ENCODE data around the gene GJE1.

The GJE1 gene

DNA sequence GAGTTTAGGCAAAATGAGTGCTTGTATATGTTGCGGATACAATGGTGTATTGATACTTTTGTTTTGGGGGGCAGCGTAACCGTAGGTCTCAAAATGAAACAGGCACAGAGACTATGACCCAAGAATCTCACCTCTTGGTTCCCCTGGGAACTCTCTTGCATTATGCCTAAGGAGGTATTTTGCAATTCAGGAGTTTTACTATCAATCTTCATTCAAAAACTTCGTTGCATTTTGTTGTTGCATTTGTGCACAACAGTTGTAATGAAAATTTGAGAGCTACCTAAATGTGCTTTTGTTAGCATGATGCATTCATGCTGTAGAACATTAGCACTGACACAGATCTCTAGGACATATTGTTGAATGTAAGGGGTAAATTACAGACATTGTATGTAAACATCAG is 32.5 kb downstream of the GJE1 start:
- no peak for DNase-seq (ENCODE audit: low read depth in 2 of 2)

DNA sequence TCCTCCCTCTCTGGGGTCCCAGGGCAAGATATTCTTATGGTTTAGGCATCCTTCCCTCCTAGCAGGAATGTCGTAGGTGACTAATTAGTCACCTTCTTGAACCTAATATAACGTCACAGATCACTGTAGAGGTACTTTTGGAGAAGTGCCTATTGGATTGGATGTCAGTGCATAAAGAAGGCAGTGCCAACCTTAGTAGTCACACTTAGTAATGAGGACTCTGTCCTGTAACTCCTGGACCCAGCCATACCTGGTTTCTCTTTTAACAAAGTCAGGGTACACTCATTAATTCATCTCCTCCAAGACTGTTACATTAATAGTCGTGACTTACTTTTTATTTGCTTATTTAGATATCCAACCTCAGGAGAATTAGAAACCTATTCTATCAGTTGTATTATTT is 34.3 kb downstream of the GJE1 start:
- no peak for DNase-seq (ENCODE audit: low read depth in 2 of 2)

DNA sequence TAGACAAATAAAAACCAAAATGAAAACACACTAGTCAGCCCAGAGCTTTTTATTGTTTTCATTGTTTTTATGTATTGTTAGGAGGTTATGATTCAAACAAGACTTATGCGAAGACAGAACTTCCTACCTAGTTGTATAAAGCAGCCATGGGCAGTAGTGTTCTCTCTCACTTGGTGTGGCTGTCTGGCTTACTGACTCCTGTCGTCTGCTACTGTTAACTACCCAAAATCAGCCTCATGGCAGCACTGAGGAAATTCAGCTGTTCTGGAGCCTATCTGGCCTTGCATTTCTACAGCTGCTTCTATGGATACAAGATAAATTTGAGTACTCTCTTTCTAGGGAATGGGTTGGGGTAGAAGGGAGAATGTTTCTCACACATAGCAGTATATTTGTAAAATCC is 34.8 kb downstream of the GJE1 start:
- no peak for DNase-seq (ENCODE audit: low read depth in 2 of 2)

DNA sequence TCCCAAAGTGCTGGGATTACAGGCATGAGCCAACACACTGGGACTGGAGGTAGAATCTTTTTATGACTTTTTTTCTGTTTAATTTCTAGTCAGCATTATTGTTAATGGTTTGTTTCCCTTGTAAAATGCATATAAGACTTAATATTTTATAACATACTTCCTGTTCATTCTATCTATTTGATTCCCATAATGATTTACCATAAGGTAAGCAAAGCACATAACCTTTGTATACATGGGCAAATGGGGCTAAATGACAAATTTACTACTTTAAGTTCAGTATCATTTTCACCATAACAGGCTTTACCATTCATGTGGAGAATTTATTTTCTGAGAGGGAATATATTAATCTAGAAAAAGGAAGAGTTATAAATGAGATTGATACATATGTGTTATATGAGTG is 38.6 kb downstream of the GJE1 start:
- DNase-seq (ENCODE audit: low read depth in 2 of 2): no peak

DNA sequence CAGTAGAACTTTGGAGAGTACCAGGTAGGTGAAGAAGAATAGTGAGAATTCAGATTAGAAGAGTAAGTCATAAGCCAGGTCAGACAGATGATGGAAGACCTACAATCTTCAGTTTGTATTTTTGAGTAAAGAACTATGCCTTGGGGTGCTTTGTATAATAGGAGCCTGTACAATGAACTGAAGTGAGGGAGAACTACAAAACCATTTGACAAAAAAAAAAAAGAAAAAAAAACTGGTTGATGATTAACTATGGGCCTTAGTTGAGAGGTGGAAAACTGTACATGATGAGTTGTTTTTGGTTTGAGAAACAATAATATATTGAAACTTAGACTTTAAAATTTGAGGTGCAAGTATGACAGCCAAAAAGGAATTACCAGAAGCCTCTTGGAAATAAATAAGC is 40.0 kb downstream of the GJE1 start:
- DNase-seq (ENCODE audit: low read depth in 2 of 2): no peak

DNA sequence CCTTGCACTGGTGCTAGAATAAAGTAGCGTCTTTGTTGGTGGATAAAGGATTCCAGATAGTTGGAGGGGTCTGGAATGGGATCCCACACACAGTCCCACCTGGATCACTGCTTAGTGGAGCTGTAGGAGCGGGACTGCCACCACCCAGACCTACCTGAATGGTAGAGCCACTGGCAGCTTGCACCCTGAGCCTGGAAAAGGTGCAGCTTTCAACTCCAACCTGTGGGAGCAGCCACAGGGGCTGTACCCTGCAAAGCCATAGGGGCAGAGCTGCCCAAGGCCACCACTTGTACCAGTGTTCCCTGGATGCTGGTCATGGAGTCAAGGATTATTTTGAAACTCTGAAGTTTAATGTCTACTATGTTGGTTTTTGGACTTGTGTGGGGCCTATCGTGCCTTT is 41.3 kb downstream of the GJE1 start:
- DNase-seq (ENCODE audit: low read depth in 2 of 2): no peak

DNA sequence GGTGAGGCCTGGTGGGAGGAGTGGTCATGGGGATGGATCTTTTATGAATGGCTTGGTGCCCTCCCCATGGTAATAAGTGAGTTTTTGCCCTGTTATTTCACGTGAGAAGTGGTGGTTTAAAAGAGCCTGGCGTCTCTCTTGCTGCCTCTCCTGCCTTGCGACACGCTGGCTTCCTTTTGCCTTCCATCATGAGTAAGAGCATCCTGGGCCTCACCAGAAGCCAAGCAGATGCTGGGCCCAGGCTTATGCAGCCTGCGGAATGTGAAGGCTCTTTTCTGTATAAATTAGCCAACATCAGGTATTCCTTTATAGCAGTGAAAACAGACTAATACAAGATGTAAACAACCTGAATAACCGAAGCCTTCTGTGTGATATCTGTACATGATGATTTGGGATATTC is 42.0 kb downstream of the GJE1 start:
- no peak for DNase-seq (ENCODE audit: low read depth in 2 of 2)

DNA sequence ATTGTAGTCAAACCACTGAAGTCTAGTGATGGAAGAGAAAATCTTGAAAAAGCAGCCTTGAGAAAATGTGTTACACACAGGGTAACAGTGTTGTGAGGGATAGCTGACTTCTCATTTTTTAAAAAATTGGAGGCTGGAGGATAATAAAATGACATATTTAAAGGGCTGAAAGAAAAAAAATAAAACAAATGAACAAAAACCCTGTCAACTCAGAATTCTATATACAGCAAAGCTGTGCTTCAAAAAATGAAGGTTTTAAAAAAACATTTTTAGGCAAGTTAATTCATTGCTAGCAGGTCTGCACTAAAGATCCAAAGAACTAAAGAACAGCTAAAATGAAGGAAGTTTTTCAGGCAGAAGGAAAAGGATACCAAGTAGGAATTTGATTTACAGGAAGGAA is 45.4 kb downstream of the GJE1 start:
- no peak for DNase-seq (ENCODE audit: low read depth in 2 of 2)

DNA sequence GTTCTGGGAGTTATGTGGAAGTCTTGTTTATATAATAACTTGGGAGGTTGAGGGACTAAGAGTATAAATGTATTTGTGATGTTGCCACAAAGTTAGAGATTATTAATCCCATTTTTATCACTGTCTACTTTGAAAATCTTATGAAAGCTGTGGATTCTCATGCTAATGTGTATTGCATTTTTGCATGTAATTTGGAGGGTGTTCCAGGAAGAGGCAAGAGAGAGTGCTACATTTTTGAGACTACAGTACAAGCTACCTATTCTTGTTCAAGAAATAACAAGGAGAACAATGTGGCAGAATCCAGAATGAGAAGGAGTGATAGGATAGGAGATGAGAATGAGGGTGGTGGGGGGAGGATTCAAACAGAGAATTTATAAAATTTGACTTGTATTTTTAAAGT is 49.3 kb downstream of the GJE1 start:
- no peak for DNase-seq (ENCODE audit: low read depth in 2 of 2)

DNA sequence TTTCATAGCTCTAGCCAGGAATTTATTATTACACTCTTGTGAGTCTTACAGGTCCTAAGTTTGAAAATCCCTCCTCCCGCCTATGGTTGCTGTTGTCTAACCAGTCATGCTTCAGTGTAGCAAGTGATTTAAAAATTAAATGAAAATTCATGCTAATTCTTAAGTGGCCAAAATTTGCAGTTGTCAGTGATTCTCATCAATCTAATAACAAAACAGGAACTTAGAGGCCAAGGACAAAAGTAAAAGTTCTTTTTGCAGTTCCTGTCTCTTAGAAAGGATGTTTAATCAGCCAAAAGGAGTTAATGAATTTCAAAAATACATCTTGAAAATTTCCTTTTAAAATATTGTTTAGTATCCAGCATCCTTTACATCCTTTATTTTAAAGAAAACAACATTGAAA is 50.6 kb downstream of the GJE1 start:
- DNase-seq (ENCODE audit: low read depth in 2 of 2): no peak

DNA sequence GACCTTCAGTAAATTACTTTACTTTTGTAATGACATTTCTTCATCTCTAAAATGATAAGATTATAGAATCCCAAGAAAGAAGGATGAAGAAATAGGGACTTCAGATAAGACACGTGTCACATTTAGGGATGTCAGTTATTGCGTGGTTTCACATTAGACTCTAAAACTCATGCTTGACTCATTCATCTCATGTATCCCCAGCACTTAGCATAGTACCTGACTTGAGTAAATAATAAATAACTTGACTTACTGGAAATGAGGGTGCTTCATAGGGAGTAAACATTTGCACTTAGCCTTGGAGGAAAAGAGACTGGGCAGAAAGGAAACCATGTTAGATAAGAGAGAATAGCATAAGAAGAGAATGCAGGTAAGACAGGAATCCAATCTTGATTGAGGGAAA is 51.6 kb downstream of the GJE1 start:
- DNase-seq (ENCODE audit: low read depth in 2 of 2): no peak
